GM18526 (cell line): ENCODE results near the gene GRID1.

Source experiments
- POLR2A ChIP-seq: IDR thresholded peaks from 3 replicates; pipeline ENCODE4 v1.6.1; 2011; ENCODE audit not compliant: insufficient read length; ENCODE audit errors: extremely low read depth

The GRID1 gene

GRCh38 chr10:86366033-86366901, at the start of gene GRID1:
TSS of gene GRID1 (minus strand) at chr10:86366795.
- no peak for TF ChIP-seq POLR2A

- no peak for TF ChIP-seq POLR2A
Measured at GRCh38 chr10:86415583-86415982, 49.0 kb upstream of the GRID1 start.

- TF ChIP-seq POLR2A, result no peak
Measured at GRCh38 chr10:86415116-86415515, 48.5 kb upstream of the GRID1 start.

- no peak for TF ChIP-seq POLR2A
Measured at GRCh38 chr10:86413046-86413728, 46.6 kb upstream of the GRID1 start.

- TF ChIP-seq POLR2A, result no peak
Measured at GRCh38 chr10:86411852-86412560, 45.4 kb upstream of the GRID1 start.

- no peak for TF ChIP-seq POLR2A
Measured at GRCh38 chr10:86411281-86411841, 44.8 kb upstream of the GRID1 start.

- no peak for TF ChIP-seq POLR2A
Measured at GRCh38 chr10:86410542-86411124, 44.0 kb upstream of the GRID1 start.

GRCh38 chr10:86409183-86409582, 42.6 kb upstream of the GRID1 start:
- no peak for TF ChIP-seq POLR2A

GRCh38 chr10:86403183-86403797, 36.7 kb upstream of the GRID1 start:
- no peak for TF ChIP-seq POLR2A

GRCh38 chr10:86402283-86402941, 35.8 kb upstream of the GRID1 start:
- TF ChIP-seq POLR2A, result no peak

- no peak for TF ChIP-seq POLR2A
Measured at GRCh38 chr10:86401588-86402282, 35.1 kb upstream of the GRID1 start.

GRCh38 chr10:86400705-86401587, 34.4 kb upstream of the GRID1 start:
- TF ChIP-seq POLR2A, result no peak
